RCC 7860 (cell line): ENCODE measurements around the gene CLNK.
"Not testable (repeated sequence)": the region's sequence is repeated elsewhere in the genome, so short reads cannot be mapped to it uniquely, and the experiment has no call there.

Source experiments
- DNase-seq: peaks from one replicate; pipeline ENCODE4 v3.0.0-alpha.2; 2015; ENCODE audit warnings: low spot score
- FAIRE-seq: peaks from 2 replicates; lab custom pipeline; 2012; peaks lifted over from hg19 to GRCh38; lab: Jason Lieb, UNC

The CLNK gene

DNA sequence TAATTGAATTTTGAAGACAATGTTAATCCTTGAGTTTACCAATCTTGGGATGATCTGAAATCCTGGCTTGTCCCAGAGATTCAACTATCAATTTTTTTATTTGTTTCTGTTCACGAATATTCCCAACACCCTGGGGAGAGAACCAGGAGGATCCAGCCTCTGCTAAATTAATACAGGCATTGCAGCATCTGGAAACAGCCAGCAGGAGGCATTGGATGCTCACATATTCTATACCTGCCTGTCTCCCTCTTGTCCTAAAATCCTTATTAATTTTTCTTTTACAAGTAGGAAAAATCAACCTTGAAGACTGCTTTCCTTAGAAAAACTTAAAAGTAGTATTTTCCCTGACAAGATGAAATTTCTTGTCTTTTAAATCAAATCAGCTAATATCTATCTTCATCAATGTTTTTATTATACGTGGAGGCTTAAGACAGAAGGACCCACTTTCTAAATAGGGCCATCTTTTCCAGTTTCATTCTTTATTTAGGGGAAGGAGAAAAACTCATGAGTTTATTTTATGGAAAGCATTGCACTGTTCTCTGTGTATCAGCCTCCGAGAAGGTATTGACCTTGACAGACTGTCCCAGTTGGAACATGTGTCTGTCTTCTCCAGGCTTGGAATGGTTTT, 102.4 kb downstream of the CLNK start:
- DNase-seq (peak; percentile 33), FAIRE-seq (peak; percentile 39)

DNA sequence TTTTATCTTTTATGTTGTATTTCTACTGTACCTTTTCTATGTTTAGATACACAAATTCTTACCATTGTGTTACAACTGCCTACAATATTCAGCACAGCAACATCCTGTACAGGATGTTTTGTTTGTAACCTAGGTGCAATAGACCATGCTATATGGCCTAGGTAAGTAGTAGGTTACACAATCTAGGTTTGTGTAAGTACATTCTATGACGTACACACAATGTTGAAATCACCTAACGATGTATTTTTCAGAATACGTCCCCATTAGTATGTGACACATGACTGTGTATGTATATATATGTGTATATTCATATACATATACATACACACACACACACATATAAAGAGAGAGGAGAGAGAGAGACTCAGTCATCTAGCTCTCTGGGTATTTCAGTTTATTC, 103.5 kb downstream of the CLNK start:
- no peak for DNase-seq
- no peak for FAIRE-seq

DNA sequence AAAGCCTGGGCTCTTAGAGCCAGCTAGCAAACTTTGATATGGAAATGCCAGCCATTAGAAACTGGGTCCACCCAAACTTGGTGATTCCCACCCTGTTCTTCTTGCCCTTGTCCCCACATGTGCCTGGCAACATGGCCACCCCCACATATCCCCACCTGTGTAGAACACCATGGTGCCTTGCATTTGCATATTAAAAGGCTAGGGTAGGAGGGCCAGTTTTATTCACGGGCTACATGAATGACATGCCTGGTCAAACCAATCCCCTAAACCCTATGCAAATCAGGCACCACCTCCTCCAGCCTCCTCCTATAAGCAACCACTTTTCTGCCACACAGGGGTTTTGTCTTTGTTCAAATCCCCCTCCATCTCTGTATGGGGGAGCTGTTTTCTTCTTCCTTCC, 104.9 kb downstream of the CLNK start:
- FAIRE-seq = no peak
- no peak for DNase-seq

- FAIRE-seq (no peak), DNase-seq (no peak)
These were observed 106.8 kb downstream of the CLNK start for GRCh38 chr4:10577508-10578426.

- DNase-seq = no peak
- FAIRE-seq = no peak
These were observed 107.5 kb downstream of the CLNK start for GRCh38 chr4:10577018-10577417.

DNA sequence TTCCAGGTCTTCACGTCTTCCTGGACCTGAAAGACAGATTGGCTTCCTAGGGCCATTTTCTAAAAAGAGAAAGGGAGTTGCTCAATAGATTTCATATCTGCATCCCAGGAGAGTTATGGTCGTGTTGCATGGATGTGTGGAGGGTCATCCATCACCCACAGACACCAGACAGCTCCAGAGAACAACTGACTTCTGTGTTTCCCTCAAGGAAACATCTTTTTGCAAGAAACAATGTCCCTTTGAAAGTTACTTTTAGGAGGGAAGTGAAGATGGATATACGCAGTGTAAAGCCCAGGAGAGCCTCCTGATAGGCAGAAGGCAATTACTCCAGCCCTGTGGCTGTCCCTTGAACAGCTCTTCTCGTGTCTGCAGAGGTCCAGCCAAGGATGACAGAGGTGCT, 108.3 kb downstream of the CLNK start:
- FAIRE-seq (no peak), DNase-seq (no peak)

GRCh38 chr4:10575414-10575813, 109.2 kb downstream of the CLNK start:
- FAIRE-seq (no peak), DNase-seq (no peak)

GRCh38 chr4:10574553-10574952, 110.0 kb downstream of the CLNK start:
- FAIRE-seq, DNase-seq: not testable (repeated sequence)

DNA sequence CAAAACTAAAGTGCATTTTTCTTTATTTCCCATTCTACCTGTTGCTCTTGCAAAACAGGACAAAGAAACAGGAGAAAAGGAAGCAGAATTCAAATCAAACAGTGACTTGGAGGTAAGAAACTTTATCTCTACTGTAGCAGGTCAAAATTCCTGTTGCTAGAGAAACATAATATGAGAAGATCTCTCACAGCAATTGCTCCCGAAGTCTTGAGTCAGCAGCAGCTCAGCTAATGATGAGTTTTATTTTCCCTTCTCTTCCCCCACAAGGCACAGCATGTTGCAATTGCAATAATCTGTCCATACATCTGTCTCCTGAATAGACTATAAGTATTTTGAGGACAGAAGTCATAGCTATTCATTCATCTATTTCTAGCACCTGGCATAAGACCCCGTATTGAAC, 112.7 kb downstream of the CLNK start:
- FAIRE-seq = no peak

DNA sequence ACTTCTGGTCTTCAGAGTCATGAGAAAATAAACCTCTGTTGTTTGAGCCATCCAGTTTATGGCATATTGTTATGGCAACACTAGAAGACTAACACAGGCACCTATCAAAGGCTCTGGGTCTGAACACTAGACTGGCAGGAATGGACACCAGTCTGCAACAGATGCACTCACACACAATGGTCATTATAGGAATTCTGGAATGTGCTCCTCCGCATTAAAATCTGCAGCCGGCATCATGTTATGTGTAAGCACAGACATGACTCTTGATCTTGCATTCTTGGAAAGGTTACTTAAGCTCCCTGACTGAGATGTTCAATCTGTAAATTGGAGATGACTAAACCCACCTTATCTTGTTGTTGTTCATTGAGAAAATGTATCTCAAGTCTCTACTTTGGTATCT, 115.1 kb downstream of the CLNK start:
- FAIRE-seq = no peak
- DNase-seq = no peak

More for the DNA sequence above, 112.7 kb downstream of the CLNK start:
- DNase-seq = no peak

DNA sequence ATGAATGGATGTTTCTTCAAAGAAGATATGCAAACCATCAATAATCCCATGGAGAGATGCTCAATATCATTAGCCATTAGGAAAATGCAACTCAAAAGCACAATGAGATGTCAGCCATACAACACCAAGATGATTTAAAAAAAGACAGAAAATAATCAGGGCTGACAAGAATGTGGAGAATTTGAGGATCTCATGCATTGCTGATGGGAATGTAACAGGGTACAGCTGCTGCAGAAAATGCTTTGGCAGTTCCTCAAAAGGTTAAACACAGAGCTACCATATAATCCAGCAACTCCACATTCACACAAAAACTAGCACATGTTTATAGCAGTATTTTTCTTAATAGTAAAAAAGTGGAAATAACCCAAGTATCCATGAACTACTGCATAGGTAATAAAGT, 116.8 kb downstream of the CLNK start:
- FAIRE-seq (no peak), DNase-seq (no peak)

DNA sequence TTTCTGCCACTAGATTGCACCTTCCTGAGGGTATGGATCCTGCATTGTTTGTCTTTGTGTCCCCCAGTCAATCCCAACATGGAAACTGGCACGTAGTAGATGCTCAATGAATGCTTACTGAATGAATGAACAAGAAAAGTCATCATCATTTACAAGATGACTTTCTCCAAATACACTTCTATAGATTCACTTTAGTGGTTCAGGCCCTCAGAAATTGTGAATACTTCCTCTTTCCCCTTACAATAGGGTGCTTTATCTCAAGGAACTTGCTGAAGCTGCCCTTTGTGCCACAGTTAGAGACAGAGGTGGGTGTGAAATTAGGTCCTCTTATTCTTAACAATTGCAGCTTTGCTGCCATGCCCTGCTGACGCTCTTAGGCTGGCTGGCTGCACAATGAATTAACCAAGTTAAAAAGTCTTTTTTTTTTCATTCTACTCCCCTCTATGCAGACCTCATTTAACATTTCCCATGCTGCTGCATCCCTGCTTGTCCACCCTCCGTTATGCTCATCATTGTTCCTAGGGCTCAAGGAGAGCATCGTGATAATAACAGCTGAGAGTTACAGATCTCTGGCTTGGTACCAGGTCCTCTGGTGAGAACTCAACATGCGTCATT, 119.3 kb downstream of the CLNK start:
- DNase-seq (no peak), FAIRE-seq (no peak)

- FAIRE-seq = peak; percentile 76
- peak; percentile 35 for DNase-seq
These were observed 129.9 kb downstream of the CLNK start for GRCh38 chr4:10554694-10555093.

DNA sequence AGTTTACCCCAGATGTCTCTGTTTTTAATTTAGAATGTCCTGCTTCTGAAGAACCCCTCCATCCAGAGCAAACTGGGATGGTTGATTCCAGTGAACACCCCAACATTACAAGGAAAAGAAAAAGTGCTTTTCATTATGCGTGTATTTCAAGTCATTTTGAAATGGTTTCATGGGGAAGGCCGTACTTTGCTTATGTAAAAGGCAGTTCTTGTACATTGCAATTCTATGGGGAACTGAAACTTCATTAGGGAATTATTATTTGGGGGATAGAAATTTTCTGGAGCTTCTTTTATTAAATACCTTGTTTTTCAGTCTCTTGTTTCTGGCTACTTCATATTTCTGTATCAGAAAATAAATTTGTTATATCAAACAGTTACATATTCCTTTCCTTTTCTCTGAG, 130.4 kb downstream of the CLNK start:
- FAIRE-seq = no peak
- no peak for DNase-seq

DNA sequence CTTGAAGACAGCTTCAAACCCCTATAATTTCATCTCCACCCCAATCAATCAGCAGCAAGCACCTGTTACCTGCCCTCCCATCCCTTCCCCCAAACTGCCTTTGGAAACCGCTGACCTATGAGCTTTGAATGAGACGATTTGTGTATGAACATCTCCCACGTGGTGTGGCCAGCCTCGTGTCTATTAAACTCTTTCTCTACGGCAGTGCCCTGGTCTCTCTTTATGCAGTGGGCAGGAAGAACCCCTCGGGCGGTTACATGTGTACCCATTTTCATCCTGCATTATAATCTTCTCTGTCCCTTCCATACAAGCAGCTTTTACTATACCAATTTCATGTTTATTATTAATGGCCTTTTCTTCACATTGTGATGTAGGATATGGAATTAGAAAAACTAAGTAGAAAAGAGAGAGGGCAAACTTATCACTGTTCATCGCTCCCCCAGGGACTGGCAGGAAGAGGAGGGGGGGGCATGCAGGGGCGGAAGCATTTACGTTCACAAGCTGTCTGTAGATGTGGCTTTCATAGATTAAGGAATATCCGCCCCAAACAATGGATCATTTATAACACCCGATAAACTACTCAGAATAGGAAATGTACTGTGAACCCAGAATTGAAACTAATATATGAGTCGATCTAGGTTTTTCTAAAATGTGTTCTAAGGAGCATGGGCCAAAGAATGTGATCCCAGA, 131.8 kb downstream of the CLNK start:
- FAIRE-seq (no peak), DNase-seq (no peak)

DNA sequence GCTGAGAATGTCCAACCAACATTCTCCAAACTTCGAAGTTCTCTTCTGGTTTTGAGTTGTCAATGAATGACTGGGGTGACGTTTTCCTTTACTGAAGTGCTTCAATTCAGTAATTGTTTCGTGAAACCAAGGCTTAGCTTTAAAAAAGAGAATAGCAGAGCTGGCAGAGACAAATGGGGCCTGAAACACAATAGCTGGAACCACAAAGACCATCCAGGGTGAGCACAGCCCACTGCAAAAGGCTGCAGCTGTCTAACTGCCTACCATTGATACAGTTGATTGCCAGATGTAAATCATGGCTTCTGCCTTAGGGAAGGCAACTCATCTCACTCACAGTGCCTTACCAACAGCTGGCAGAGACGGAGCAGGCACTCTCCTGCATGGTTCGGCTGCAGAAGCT, 148.7 kb downstream of the CLNK start:
- no peak for DNase-seq
- no peak for FAIRE-seq

GRCh38 chr4:10534820-10535219, 149.7 kb downstream of the CLNK start:
- FAIRE-seq = no peak
- DNase-seq = no peak

DNA sequence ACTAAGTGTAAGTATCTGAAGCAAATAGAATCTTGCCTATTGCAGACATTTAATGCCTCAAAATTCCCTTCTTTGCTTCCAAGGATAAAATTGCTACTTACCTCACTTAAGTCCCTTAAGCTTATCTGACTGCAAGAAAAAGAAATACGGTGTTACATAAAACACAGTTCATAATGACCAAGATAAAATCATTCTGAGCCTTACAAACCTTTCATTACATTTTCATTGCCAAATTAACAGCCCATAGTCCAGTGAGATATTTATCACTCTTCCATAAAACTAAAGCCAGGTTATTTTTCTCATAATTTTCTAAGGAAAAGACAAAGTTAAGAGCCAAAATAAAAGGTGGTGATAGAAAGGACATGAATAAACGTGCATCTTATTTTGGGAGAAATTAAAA, 152.4 kb downstream of the CLNK start:
- no peak for DNase-seq
- no peak for FAIRE-seq

DNA sequence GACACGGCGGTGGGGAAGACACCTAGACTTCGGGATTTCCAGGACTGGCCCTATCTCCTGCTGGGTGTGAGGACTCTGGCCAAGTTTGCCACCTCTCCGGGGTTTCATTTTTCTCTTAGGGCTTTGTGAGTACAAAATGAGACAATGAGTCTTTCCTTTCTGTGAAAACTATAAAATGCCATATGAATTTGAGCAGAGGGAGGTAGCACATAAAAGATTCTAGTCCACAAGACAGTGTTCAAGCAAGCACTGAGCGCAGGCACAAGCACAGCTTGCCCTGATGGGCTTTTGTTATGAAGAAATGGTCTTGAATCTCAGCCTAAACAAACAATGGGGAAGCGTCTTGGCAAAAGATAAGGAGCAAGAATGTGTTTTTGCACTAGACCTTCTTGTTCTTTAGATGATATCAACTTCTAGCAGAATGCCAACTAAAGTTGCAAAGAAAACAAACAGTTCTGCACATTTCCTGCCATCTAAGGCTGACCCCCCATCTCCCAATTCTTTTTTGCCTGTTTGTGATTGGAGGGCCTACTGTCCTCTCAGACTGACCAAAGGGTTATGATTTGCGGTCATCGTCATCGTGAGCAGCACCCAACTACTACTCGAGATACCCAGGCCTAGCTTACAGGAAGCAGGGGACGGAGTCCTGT, 154.3 kb downstream of the CLNK start:
- no peak for DNase-seq
- no peak for FAIRE-seq

- FAIRE-seq = no peak
- DNase-seq = no peak
These were observed 155.1 kb downstream of the CLNK start for GRCh38 chr4:10529291-10530136.
